Stomach (tissue), 9 donors: ENCODE results near the gene SRC. TPM values are rescaled to one million over a fixed set of nuclear protein-coding genes. Genes with fewer than 3 reads are reported as not detected.

Source experiments
- DNase-seq, 2 donors: peaks; one replicate each; pipeline versions ENCODE4 v3.0.0 to v3.0.0-alpha.2; 2013 to 2019
- H3K27ac ChIP-seq, 5 donors: fragments of 200-600 bp in 4 of 5; sonication (generic) in 4 of 5; one replicate each; pipeline ENCODE4 v1.5.1; 2013 to 2019; ENCODE audit warnings: mild to moderate bottlenecking in 1 of 5, moderate library complexity in 1 of 5
- H3K27me3 ChIP-seq, 3 donors: fragments of 200-600 bp; sonication (generic); one replicate each; pipeline ENCODE4 v1.5.1; 2017 to 2019; ENCODE audit warnings: mixed run types in 1 of 3
- H3K36me3 ChIP-seq, 4 donors: fragments of 200-600 bp; sonication (generic); 1 replicate in 3 of 4; 2 replicates in 1 of 4; pipeline ENCODE4 v1.5.1; 2016 to 2019
- H3K4me1 ChIP-seq, 4 donors: fragments of 200-600 bp; sonication (generic); one replicate each; pipeline ENCODE4 v1.5.1; 2016 to 2019
- H3K4me3 ChIP-seq, 4 donors: fragments of 200-600 bp; sonication (generic) in 3 of 4; one replicate each; pipeline ENCODE4 v1.5.1; 2016 to 2019; ENCODE audit warnings: mild to moderate bottlenecking in 1 of 4
- H3K9me3 ChIP-seq, 4 donors: fragments of 200-600 bp; sonication (generic); one replicate each; pipeline ENCODE4 v1.5.1; 2016 to 2019
- CTCF ChIP-seq, 7 experiments: fragments of 450-650 bp in 4 of 7; fragments of 200-600 bp in 3 of 7; sonication (generic) in 3 of 7; IDR thresholded peaks; one replicate each; pipeline ENCODE4 v1.5.1; 2016 to 2019; ENCODE audit warnings: antibody characterized with exemption in 7 of 7, control low read depth in 2 of 7, mild to moderate bottlenecking in 1 of 7
- EP300 ChIP-seq: sonication (generic); formaldehyde crosslinking; IDR thresholded peaks from one replicate; pipeline ENCODE4 v1.6.1; 2017; ENCODE audit warnings: antibody characterized with exemption
- POLR2A ChIP-seq, 4 donors: fragments of 450-650 bp; IDR thresholded peaks; one replicate each; pipeline ENCODE4 v1.6.1; 2016; ENCODE audit warnings: antibody characterized with exemption in 4 of 4, control low read depth in 2 of 4, mild to moderate bottlenecking in 1 of 4, moderate library complexity in 1 of 4
- POLR2AphosphoS5 ChIP-seq, 3 donors: sonication (generic); formaldehyde crosslinking; IDR thresholded peaks; one replicate each; pipeline ENCODE4 v1.6.1; 2016; ENCODE audit warnings: antibody characterized with exemption in 3 of 3
- WGBS, 5 donors: extraction: QIAGEN DNeasy Blood & Tissue Kit in 3 of 5; methylation state at CpG; one replicate each; pipeline versions ENCODE4 v1.1.5 to v1.1.7; 2013 to 2018; 5-methylcytosine and 5-hydroxymethylcytosine counted together
- intact Hi-C: fragments of 100-400 bp; cut with DNase I; formaldehyde crosslinking; loops from one replicate; pipeline ENCODE4 v1.15.1; 2023; ENCODE audit warnings: low total_unique reads
- polyA plus RNA-seq, 3 donors: library from polyadenylated mRNA; stranded (reverse); fragments of 200-250 nt; gene quantifications; one replicate each; pipeline ENCODE4 v1.2.3, GENCODE V29; 2013
- total RNA-seq, 5 donors: library from RNA; depleted of rRNA; stranded (reverse); fragments of >200 nt; gene quantifications; one replicate each; pipeline versions ENCODE4 v1.1.0 to v1.2.3, GENCODE V29; 2014 to 2016
- donor health status: healthy with polysubstance abuse.
- donor health status: Bipolar disorder and iron deficiency.
- donor health status: healthy.

Gene SRC
- total and polyA plus RNA-seq, 8 donors: 31.6 to 471 (median 47.3) TPM

GRCh38 chr20:37361336-37361735 lies 15.4 kb downstream of the SRC start:
- Histone ChIP-seq H3K4me3 (no peak overlapping the region), H3K4me1 (peaks cover 22 to 70% (median 50%) of the 10 kb centered on the region in 4 donors), H3K27ac (no peak overlapping the region), H3K9me3 (no peaks in the 10 kb centered on the region), H3K36me3 (peaks cover 10 to 38% (median 30%) of the 10 kb centered on the region in 4 donors), H3K27me3 (no peaks in the 10 kb centered on the region)
- intact Hi-C loops: no loop called here
- DNase-seq: no peak
- TF ChIP-seq CTCF (IDR thresholded peaks at IDR 0.05) (no peak), EP300 (no peak), POLR2A (IDR thresholded peaks at IDR 0.05) (no peak), POLR2AphosphoS5 (IDR thresholded peaks at IDR 0.05) (no peak)
- WGBS, 5 donors: 77 to 86% (median 81%) methylated on average over 5 to 8 of the region's 8 CpGs

GRCh38 chr20:37362231-37362792 lies 16.4 kb downstream of the SRC start:
- H3K4me3 ChIP-seq: no peak overlapping the region
- H3K27ac ChIP-seq: peak overlapping the region in 2 of 5 donors; percentile 14 to 26
- no peaks in the 10 kb centered on the region for H3K27me3 ChIP-seq
- no peaks in the 10 kb centered on the region for H3K9me3 ChIP-seq
- DNase-seq: no peak
- peaks cover 19 to 60% (median 40%) of the 10 kb centered on the region in 4 donors for H3K4me1 ChIP-seq
- H3K36me3 ChIP-seq: peaks cover 10 to 43% (median 40%) of the 10 kb centered on the region in 4 donors
- TF ChIP-seq POLR2A (IDR thresholded peaks at IDR 0.05) (no peak), POLR2AphosphoS5 (IDR thresholded peaks at IDR 0.05) (no peak), CTCF (IDR thresholded peaks at IDR 0.05) (no peak)
- intact Hi-C loops: no loop called here
- WGBS, 5 donors: 79 to 90% (median 87%) methylated on average over 7 to 10 of the region's 10 CpGs

GRCh38 chr20:37362821-37363220 lies 16.9 kb downstream of the SRC start:
- 90 to 99% (median 96%) methylated on average over 9 of the region's 9 CpGs for WGBS, 5 donors
- H3K4me3 ChIP-seq: no peak overlapping the region
- peaks cover 17 to 55% (median 35%) of the 10 kb centered on the region in 4 donors for H3K4me1 ChIP-seq
- peaks cover 10 to 48% (median 44%) of the 10 kb centered on the region in 4 donors for H3K36me3 ChIP-seq
- no peak for TF ChIP-seq POLR2A (IDR thresholded peaks at IDR 0.05)
- no peak for TF ChIP-seq EP300
- no peak for TF ChIP-seq CTCF (IDR thresholded peaks at IDR 0.05)
- no peak for TF ChIP-seq POLR2AphosphoS5 (IDR thresholded peaks at IDR 0.05)
- intact Hi-C loops: no loop called here
- no peaks in the 10 kb centered on the region for H3K27me3 ChIP-seq
- no peak for DNase-seq
- no peaks in the 10 kb centered on the region for H3K9me3 ChIP-seq
- H3K27ac ChIP-seq: peak overlapping the region in 2 of 5 donors; percentile 14 to 26

- whole genome bisulfite sequencing, 5 donors: 74 to 89% (median 83%) methylated on average over 13 to 24 of the region's 24 CpGs
- Histone ChIP-seq H3K4me3 (no peak overlapping the region), H3K27ac (peak overlapping the region in 1 of 5 donors; percentile 26), H3K4me1 (peaks cover 11 to 49% (median 29%) of the 10 kb centered on the region in 4 donors), H3K36me3 (peaks cover 10 to 52% (median 49%) of the 10 kb centered on the region in 4 donors), H3K27me3 (no peaks in the 10 kb centered on the region), H3K9me3 (no peaks in the 10 kb centered on the region)
- intact Hi-C loops: no loop called here
- no peak for DNase-seq
- TF ChIP-seq POLR2AphosphoS5 (IDR thresholded peaks at IDR 0.05) (no peak), EP300 (no peak), CTCF (IDR thresholded peaks at IDR 0.05) (no peak), POLR2A (IDR thresholded peaks at IDR 0.05) (no peak)
These were observed 17.5 kb downstream of the SRC start for GRCh38 chr20:37363221-37364012.
